SIG-M5 (cell line): ENCODE data around the gene PLCL1.

Source experiments
- DNase-seq: peaks from one replicate; lab custom pipeline; 2025; lab: John Stamatoyannopoulos, UW

Gene PLCL1

DNA sequence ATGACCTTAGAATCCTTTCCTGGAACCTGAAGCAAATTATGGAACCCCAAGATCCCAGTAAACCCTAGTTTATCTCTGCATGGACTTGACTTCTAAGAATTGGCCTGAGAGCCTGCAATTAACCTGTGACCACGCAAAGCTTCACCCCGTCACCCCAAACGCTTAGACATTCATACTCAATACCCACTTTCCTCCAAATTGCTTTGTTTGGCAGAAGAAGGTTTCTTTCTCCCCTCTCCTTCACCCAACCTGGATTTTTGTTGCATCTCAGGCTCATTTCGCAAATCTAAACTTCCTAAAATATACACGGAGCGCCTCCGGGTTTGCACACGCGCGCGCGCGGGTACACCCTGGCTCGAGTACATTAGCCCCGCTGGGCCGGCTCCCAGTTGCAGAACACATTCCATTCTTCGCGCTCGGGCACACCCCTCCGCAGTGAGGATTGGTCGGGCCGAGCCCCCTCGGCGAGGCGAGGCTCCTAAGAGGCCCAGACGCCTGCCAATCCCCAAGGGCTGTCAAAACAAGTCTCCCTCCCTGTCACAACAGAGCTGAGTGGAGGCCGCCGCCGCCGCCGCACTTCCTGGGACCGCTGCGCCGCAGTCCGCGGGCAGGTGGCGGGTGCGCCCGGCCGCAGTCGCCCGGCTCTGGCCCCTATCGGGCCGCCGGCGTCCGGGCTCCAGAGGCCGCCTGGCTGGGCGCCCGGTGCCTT is at the start of gene PLCL1:
PLCL1 (plus strand) TSS at position 545 of the 709 bp plus-strand sequence.
- DNase-seq = peak; percentile 52

DNA sequence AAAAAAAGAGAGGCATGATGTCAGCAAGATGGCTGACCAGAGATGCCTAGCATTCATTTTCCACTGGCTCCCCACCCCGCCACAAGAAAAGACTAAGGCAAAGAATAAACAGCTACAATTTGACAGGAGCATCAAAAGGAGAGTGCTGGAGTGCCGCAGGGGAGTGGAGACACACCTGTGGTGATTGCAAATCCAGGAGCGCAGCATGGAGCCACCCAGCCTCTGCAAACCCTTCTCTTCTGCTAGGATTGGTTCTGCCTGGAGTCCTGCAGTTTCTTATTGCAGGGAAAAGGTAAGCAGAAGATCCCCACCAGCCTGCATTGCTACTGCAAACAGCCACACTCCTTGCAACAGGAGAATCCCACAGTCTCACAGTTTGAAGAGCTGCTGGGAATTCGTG is 45.4 kb upstream of the PLCL1 start:
- no peak for DNase-seq

DNA sequence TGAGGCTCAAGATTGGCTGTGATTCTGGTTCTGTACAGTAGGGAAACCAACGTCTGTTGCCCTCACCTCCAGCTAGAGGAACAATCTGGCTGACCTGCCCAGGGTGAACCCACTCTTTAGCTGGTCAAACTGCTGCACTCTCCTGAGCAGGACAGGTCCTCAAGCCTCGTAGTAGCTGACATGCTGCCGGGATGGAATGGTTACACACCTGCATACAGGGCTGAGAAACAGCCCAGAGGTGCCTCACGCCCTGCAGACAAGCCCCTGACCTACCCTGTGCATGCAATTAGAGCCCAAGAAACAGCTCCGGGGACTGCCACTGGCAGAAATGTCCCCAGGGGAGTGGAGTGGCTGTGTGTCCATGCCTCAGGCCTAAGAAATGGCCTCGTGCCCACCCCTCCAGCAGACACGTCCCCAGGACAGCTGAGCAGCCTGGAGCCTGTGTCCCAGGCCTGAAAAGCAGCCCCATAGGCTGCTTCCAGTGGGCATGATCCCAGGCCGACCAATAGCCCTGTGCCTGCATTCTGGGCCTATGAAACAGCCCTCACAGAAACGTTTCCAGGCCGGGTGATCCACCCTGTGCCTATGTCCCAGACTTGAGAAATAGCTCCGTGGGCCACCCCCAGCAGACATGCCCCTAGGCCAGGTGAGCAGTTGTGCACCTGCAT is 44.6 kb upstream of the PLCL1 start:
- no peak for DNase-seq

GRCh38 chr2:197760293-197760657 is 44.1 kb upstream of the PLCL1 start:
- DNase-seq = no peak

GRCh38 chr2:197777823-197778407 is 26.5 kb upstream of the PLCL1 start:
- DNase-seq = no peak

- no peak for DNase-seq
Observed at GRCh38 chr2:197779261-197779660, 25.1 kb upstream of the PLCL1 start.

GRCh38 chr2:197782126-197782525 is 22.3 kb upstream of the PLCL1 start:
- DNase-seq = no peak

- DNase-seq = no peak
Observed at GRCh38 chr2:197784956-197785941, 19.1 kb upstream of the PLCL1 start, which contains the start of gene BOLL. TSS of gene BOLL (minus strand) at chr2:197785319. CDS start at chr2:197781850, 3,469 bp downstream.

GRCh38 chr2:197786010-197786877 is 18.1 kb upstream of the PLCL1 start:
- no peak for DNase-seq

GRCh38 chr2:197793456-197793855 is 10.9 kb upstream of the PLCL1 start:
- DNase-seq = no peak

- DNase-seq = no peak
Observed at GRCh38 chr2:197795277-197795676, 9.1 kb upstream of the PLCL1 start.

GRCh38 chr2:197798187-197798586 is 6.2 kb upstream of the PLCL1 start:
- no peak for DNase-seq

DNA sequence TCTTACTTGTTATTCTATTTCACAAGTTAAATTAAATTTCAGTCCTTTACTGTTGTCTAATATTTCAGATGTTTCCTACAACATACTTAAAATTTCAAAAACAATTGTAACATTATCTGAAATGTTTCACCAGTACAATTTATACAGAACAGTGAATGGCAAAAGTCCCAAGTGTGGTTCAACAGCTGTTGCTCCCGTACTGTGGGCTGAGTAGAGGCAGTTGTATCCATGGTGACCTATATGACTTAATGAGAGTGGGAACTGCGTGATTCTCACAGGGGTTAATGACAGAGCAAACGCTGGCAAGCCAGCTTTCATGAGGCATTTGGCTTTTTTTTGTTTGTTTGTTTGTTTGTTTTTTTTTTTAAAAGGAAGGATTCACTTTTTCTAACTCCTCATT is 5.3 kb upstream of the PLCL1 start:
- no peak for DNase-seq

- DNase-seq = no peak
Observed at GRCh38 chr2:197800091-197800490, 4.3 kb upstream of the PLCL1 start.

GRCh38 chr2:197801033-197801432 is 3.4 kb upstream of the PLCL1 start:
- DNase-seq = no peak

DNA sequence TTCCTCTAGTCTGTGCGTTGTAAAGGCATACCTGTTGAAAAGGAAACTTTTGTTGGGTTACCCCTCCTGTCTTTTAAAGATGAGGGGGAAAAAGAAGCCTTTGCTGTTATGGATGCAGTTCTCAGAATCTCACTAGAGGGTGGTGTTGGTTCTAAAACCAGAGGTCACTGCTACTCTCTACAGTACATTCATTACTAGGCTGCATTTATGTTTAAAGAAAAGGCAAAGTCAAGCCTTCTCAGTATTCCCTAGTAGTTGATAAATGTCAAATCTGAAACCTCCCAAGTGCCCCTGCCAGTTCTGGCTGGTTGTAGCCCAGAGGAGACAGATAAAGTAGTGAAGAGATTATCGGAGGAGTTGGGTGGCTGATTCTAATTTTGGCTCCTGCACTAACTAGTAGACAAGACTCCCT is 1.4 kb upstream of the PLCL1 start:
- DNase-seq = no peak

DNA sequence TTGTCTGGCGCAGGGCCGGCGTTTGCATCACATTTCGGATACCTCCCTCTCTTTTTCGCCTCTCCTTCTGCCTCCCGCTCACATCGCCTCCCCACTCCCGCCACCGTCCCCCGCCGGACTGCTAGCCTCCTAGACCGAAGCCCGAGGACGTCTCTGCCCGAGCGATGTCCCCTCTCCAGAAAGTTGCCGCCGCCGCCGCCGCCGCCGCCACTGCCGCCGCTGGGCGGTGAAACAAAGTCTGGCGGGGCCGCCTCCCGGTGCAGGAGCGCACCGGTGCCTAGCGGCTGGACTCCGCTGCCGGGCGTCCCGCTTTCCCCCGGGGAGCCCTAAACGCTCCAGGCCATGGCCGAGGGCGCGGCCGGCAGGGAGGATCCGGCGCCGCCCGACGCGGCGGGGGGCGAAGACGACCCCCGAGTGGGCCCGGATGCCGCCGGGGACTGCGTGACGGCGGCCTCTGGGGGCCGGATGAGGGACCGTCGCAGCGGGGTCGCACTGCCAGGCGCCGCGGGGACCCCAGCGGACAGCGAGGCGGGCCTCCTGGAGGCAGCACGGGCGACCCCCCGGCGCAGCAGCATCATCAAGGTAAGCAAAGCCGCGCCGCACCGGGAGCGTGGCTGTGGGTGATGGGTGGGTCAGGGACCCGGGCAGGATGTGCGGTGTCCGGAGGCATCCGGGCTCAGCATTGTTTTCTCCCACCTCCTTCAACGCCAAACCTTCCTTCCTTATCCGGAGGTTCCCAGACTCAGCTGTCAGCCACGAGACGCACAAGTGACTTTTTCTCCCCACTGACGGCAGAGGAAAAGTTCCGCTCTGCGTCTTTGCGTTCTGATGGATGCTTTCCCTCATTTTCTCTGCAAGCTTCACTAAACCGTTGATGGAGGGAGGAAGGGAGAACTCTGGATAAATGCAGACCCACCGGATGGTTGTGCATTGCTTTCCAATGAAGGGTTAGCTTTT is 643 bp downstream of the PLCL1 start:
- no peak for DNase-seq

DNA sequence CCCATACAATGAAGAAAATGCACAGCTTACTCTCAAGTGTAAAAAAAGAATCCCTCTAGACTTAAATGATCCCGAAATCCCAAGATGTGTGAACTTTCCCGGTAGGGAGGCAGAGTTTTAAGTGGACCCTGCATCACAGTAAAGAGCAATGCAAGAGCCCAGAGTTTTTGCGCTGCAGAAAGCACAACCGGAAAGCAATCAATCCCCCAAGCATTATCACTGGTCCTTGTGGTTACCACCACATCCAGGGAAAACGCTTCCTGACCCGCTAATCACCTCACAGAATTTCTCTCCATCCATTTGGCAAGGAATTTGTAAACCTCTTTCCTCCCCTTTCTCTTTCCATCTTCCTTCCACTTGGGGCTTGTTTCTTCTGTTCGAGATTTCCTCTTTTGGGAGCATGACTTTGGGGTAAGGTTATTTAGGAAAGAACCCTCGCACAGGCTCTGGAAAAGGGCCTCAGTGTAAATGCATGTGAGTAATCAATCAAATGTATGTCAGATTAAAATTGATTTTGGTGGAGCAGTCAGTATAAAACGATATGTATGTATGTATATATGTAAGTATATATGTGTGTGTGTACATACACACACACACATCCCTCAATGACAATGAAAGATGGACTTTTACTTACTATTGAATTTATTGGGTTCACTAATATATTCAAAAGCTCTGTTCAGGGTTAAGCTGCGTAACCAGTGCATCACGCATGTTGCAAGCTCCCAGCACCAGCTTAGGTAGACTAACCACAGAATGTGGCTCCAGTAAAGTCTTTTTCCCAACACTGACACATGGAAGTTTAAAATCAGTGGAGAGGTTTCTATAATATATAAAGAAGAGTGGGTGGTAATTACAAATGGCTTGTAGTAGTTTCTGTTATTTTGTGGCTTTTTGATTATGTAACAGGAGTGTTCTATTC is 1.6 kb downstream of the PLCL1 start:
- no peak for DNase-seq

DNA sequence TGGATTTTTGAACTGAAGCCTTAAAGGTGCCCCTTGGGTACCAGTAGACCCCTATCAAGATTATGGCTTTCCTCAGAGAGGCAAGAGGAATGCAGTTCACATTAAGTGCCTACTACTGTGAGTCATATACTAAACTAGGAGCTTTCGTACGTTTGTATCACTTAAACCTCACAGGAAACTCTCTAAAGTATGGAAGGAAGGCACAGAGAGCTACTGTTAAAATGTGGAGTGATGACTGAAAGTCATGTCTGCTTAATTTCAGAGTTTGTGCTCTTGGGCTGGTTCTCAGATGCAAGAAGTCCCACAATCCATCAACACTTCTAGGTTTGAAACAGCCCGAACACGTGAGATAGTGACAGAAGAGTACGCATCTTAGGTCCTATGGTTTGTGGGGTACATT is 4.7 kb downstream of the PLCL1 start:
- no peak for DNase-seq
